NCI-H2196 treated with DMSO at 0.1 percent for 48 hours (cell line): Measurements from ENCODE around the gene ZBTB7B.
A peak's percentile ranks its signal among the peaks of the same experiment; 100 is the strongest.

Experiments
- DNase-seq: peaks from one replicate; lab custom pipeline; 2025; ENCODE audit not compliant: unreplicated experiment; lab: John Stamatoyannopoulos, UW

Gene ZBTB7B

DNA sequence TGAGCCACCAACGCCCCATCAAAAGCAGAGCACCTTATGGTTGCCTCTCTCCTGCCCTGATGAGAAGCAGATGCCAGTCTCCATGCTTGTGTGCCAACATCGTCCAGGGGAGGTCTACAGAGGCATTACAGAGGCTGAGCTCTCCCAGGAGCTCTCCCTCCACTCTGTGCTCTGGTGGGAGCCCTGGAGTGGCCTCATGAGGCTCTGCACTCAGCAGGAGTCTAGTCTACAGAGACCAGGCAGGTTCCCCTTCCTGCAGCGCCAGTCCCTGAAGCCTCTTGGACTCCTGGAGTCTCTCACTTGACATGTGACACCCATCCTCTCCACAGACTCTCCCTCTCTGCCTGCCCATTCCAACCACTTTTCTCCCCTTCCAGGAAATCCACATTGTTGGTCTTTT, 34.4 kb downstream of the ZBTB7B start:
- no peak for DNase-seq

DNA sequence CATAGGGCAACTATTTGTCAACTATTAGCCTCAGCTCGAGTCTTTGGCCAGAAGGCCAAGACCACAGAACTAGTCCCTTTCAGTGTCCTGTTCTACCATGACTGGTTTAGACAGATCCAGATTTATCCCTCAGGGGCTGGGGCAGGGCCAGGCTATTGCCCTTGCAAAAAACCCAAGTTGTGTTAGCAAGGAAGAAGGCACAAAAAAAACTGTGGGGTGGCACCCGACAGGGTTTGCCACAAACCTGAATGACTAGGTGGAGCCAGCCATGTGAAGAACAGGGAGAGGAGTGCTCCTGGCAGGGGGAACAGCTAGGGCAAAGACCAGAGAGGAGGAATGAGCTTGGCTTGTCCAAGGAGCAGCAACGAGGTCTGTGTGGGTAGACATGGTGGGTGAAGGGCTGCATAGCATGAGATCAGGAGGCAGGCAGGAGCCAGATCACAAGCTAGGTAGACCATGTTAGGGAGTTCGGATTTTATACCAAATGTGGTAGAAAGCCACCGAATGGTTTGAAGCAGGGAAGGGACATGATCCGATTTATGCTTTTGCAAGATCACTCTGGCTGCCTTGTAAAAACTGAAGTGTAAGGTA, 35.3 kb downstream of the ZBTB7B start:
- no peak for DNase-seq

DNA sequence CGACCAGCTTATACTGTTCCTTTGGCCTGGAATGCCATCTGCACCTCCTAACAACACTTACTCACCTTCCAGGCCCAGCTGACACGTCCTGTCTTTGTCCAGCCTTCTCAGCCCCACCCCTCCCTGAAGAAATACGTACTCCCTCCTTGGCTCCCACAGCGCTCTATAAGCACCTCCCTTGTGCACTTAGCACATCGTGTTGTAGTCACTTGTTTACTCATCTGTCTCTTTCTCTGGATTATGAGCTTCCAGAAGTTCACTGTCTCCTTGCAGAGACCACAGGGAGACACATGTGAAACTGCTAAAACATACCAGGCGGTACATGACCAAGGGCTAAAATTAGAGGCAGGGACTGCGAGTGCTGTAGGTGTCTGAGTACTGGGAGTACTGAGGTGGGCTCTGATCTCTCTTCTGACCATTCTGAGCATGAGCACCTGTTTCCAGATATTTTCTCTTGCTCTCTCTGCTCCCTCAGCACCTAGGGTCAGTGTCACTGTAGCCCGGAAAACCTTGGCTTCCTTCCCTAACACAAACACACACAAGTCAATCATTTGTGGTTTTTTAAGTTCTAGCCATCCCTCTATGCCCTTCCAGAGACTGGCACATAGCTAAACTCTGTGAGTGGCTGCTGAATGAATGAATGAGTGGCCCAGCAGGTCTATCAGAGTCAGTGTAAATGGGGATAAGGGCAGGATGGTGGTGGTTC, 36.2 kb downstream of the ZBTB7B start:
- DNase-seq = no peak

DNA sequence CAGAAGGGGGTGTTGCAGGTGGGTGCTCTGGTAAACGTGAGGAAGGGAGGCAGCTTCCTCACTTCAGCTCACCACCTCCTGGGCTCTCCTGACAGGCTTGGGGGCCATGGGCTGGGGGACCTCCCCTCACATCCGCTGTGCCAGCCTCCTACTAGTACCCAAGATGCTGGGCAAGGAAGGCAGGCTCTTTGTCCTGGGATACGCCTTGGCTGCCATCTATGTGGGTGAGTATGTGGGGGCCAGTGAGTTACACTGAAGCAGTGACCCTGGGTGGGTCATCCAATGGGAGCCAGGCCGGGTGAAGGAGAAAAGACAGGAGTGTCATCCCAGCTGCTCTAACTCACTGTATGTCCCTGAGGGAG, 36.7 kb downstream of the ZBTB7B start:
- DNase-seq = no peak

DNA sequence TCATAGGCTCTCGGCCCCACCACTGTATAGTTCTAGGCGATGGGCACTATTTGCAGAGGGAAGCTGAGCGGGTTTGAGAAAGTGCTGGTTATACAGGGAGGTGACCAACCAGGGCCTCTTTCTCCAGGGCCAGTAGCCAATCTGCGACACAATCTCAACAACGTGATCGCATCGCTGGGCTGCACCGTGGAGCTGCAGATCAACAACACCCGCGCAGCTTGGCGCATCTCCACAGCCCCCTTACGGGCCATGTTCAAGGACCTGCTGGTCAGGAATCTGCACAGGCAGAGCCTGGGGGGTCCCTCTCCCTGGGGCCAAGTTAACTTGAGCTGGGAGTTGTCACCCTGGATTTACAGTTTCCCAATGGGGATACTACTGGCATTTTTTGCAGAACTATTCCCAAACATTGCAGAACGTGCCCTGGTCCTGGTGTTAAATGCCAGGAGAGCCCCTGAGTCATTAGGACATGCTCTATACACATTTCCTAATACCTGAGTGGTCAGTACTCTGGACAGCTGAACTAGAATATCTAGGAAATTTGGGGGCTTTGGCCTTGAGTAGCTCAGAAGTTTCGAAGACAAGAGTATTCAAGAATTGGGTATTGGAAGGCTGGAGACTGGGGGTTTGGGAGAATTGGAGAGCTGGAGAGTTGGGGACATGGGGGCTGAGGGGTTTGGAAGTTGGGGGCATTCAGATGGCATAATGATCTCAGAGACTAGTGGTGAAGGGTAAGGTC, 37.9 kb downstream of the ZBTB7B start:
- no peak for DNase-seq

DNA sequence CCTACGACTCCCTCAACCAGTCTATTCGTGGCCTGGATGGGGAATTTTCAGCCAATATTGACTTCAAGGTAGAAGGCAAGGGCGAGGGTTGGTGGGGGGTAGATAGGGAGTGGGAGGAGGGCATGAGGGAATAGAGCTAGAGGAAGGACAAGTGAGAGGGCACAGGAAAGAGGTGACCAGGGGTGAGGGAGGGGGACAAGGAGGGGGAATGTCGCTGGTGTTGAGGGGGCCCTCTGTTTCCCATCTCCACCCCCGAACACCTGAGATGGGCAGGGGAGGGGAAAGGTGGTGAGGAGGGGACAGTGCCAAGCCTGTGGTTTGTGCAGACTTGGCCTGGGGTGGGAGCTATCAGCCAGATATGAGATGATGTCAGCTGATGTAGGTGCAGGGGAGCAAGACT, 40.2 kb downstream of the ZBTB7B start:
- DNase-seq = no peak

DNA sequence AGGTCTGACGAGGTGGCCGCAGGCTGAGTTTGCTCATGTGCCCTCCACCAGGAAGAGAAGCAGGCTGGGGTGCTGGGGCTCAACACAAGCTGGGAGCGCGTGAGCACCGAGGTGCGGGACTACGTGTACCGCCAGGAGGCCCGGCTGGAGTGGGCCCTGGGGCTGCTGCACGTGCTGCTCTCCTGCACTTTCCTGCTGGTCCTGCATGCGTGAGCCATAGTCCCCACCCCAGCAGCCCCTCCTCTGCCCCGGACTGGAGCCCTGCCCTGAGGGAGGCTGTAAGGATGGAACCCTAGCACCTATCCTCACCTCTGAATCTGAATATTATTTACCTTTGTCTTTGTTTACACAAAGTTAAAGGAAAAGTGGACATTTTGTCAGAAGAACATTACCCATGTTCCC, 40.7 kb downstream of the ZBTB7B start:
- DNase-seq = no peak

DNA sequence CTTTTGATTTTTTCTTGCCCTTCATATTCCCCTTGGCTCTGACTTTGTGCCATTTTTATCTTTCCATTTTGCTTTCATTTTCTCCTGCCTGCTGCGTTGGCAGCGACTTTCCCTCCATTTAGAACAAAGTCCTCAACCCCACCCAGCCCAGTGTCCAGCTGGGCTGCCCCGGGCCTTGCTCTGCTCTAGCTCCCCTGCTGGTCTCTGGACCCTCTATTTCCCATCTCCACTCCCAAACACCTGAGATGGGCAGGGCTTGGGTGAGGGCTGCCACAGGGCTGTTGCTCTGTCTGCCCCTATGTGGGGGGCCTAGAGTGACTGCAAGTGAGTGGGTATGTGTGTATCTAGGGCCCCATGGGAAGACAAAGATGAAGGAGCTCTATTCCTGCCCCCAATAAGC, 41.2 kb downstream of the ZBTB7B start:
- DNase-seq = no peak

DNA sequence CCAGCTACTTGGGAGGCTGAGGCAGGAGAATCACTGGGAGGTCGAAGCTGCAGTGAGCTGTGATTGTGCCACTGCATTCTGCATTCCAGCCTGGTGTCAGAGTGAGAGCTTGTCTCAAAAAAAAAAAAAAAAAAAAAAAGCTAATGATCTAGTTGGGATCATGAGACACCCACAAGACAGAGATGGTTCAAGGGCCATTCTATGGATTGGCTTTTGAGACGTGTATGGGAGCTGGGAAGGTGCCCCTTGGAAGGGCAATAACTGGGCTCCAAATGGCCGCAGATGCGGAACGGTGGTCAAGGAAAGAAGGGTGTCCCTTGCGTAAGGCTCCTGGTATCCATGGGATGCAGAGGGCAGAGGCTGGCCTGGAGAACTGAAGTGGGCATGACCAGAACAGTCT, 41.8 kb downstream of the ZBTB7B start:
- DNase-seq = no peak

DNA sequence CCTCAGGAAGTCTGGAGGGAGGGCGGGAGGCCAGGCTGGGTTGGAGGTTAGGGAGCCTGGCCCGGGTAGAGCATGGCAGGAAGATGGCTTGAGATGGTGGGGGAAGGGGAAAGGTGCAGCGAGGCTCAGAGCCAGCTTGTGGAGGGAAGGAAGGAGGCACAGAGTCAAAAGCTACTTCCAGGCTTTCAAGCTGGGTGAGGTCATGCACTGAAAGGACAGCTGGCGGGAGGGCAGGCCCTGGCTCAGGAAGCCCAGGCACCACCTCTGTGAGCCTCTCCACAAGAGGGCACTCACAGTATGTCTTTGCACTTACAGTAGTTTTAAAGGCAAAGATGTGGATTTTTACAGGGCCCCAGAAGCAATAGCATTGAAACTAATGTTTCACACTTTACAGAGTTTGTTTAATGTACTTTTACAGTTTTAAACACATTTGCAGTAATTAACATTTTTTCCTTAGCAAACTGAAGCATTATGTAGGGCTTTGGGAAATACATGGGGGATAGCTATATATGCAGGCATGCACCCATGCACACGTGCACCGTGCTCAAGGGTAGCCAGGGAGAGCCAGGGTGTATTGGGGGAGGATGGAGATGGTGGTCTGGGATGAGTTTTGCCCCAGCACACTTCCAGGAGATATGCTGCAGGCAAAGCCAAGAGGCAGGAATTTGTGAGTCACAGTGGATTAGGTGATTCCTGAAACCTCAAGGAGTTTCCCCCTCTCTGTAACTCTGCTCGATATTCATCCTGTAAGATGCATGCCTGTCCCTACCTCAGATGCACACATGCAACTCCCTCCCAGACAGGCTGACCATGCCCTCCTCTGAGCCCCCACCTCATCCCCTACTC, 42.4 kb downstream of the ZBTB7B start:
- DNase-seq = peak; percentile 96

DNA sequence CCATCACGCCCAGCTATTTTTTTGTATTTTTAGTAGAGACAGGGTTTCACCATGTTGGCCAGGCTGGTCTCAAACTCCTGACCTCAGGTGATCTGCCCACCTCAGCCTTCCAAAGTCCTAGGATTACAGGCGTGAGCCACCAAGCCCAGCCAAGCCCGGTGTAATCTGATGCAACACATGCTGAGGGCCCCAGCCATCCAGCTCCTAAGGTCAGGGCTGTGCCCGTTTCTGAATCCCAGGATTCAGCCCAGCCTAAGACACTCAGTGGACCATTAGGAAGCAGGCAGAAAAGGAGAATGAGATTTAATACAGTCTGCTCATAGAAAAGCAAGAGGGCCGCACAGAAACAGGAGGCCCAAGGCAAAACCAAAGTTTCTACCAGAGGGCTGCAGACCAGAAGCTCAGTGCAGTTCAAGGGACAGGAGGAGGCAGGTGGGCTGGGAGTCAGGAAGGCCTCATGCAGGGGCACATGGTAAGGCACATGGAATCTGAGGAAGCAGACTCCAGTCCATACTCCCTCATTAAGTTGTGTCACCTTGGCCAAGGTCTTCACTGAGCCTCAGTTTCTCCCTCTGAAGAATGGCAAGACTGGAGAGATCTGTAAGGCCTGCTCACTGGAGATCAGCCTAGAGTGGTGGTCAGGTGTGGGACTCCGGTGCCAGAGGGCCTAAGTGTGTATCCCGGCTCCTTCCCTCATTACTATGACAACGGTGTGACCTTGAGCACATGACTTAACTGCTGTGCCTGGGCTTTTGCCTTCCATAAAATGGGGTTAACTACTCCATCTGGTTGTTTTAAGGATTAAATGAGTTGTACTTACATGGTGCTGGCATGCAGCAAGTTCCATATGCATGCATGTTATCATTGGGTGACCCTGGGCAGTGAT, 46.1 kb downstream of the ZBTB7B start:
- no peak for DNase-seq

DNA sequence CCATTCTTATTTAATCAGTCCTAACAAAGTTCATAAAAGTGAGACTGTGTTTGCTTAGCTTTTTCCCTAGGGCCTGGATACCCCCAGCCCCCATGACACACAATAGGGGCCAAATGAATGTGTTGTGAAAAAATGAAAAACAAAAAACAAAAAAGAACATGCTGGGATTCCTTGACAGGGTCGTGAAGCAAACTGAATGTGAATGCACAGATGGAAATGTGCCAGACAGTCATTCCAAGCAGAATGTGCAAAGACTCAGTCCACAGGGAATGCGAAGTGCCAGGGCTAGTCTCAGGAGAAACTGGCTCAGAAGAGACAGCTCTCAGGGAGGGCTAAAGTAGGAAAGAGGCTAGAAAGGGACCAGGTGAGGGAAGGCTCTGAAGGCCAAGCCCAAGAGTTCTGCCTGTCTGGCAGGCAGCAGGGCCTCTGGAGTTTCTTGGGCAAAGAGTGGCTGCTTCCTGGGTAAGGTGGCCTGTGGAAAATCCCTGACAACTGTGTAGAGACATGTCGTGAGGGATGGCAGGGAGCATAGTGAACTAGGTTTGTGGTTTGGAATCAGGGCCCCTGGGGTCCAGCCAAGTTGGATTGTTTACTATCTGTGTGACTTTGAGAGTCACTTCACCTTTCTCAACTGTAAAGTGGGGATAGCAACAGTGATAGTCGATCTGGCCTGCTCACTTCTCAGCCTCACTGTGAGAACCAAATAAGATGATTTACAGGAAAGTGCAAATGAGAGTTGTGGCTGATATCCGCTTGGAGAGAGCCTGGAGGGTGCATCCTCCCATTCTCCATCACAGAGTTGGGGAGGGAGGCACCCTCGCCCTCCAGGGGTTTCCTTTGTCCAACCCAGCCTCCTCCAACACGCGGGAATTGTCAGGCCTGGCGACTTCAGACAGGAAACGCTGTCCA, 47.3 kb downstream of the ZBTB7B start:
- no peak for DNase-seq

DNA sequence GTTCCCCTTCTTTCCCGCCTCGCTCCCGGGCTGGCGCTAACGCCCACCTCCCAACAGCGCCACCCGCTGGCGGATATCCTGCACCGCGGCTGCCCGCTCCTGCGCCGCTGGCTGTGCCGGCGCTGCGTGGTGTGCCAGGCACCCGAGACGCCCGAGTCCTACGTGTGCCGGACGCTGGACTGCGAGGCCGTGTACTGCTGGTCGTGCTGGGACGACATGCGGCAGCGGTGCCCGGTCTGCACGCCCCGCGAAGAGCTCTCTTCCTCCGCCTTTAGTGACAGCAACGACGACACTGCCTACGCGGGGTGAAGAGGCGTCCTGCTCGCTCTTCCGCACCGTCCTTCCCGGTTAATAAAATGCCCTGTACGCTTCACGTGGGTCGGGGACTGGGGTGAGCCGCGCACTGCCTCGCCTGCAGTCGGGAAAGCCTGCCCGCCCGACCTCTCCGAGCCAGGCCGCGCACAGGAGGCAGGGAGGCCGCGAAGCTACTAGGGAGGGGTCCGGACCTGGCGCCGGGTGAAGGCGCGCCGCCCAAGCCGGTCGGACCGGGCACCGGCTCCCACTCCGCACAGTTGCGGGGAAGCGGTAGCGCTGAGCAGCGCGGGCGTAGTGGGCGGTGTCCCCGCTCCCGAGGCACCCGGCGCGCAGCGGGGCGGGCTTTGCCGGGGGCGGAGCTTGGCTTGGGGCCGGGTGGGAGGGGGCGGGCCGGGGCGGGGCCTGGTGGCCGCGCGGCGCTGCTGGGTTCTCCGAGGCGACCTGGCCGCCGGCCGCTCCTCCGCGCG, 48.1 kb downstream of the ZBTB7B start, which contains the start of gene ADAM15:
Gene ADAM15 (plus strand): TSS at position 757 of the 782 bp plus-strand sequence. CDS start 71 bp downstream, outside the sequence.
- DNase-seq = peak; percentile 86

DNA sequence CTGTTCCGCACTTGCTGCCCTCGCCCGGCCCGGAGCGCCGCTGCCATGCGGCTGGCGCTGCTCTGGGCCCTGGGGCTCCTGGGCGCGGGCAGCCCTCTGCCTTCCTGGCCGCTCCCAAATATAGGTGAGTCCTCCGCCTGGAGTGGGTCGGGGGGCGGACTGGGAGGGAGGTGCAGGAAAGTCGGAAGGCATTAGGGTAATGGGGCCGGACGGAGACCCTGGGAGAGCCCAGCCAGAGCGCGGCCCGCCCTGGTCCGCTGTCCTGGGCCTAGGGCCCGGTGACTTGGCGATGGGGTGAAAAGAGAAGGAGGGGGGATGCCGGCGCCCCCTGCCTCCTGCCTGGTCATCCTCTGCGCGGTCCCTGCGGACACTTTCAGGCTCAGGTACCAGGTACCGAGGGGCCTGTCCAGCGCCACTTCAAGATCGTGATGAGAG, 48.8 kb downstream of the ZBTB7B start:
- DNase-seq = no peak

DNA sequence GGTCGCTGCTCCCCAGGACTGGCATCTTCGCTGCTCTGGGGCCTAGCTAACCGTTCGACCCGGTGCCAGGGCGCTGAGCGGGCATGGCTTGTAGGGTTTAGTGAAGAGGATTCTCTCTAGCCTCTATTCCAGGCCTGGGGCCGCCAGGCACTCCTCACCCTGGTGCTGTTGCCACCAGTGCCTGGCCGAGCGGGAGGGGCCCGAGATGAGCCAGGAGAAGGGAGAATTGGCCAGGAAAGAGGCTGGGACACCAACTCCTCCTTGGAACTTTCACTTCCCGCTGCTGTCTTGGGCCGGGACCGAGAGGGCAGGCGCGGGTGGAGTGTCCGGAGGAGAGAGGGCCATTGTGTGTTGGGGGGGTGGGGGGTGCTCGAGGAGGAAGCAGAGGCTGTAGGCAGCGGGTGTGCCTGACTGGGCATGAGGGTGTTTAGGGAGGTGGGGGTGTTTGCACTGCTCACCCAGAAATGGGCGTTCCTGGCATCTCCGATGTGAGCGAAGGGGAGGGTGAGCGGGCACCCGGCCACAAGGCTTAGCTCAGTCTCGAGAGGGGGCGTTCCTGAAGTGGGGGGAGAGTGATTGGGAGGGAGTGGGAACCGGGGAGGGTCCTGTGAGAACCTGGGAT, 49.3 kb downstream of the ZBTB7B start:
- peak; percentile 27 for DNase-seq

DNA sequence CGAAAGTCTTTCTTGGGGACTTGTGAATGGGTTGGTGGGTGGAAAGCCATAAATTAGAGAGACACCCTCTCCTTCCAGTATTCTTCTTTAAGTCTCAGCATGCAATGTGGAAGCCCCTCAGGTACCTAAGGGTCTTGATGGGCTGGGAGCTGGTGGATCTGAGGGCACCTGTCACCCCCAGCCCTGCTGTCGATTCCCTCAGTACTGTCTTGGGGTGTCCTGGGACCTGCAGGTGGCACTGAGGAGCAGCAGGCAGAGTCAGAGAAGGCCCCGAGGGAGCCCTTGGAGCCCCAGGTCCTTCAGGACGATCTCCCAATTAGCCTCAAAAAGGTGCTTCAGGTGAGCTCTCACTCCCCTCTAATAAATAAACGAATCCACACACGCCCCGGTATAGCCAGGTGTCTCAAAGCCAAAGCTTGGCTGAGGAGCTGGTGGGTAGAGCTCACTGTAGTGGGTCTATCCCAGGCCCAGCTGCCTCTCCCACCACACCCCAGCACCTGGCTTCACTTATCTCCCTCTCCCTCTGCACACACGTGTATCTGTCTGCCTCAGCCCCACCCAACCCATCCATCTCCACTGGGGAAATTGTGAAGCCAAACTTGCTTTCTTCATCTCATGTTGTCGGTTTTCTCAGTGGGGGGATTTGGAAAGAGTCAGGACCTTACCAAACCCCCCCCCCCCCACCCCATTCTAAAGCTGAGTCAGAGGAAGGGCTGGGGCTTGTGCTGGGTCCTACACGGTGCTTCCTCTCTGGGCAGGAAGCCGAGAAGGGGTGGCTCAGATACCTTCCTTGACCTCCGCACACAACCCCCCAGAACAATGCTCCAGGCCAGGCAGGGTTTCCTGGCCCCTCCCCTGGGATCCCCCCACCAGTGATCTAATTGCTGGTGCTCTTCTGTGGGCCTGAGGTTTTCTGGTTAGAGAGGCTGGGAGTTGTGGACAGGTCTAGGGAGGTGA, 50.1 kb downstream of the ZBTB7B start:
- no peak for DNase-seq

DNA sequence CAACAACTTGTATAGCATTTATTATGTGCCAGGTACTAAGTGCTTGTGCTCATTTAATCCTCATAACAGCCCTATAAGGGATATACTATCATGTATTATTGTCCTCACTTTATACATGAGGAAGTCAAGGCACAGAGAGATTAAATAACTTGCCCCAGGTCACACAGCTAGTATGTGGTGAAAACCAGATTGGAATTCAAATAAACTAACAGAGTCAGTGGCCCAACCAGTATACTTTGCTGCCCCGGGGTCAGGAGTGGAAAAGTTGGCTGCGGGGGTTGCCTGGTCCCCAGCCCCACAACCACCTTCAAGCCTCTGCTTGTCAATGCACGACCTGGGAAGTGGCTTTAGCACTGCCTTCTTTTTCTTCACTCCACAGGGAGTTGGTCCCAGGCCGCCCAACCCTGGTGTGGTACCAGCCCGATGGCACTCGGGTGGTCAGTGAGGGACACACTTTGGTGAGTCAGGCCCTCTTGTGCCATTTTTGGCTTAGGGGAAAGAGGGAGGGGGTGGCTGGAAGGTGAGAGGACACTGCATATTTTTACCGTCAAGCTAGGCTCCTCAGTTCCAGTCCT, 51.0 kb downstream of the ZBTB7B start:
- no peak for DNase-seq
